Neural progenitor cell (in vitro differentiated cells): ENCODE results near the gene SOD2. TPM values are rescaled to one million over a fixed set of nuclear protein-coding genes. Genes with fewer than 3 reads are reported as not detected.
A peak's percentile ranks its signal among the peaks of the same experiment; 100 is the strongest.
"Not testable (repeated sequence)": the region's sequence is repeated elsewhere in the genome, so short reads cannot be mapped to it uniquely, and the experiment has no call there.

Experiments
- DNase-seq: peaks from one replicate; pipeline ENCODE4 v3.0.0-alpha.2; 2016; ENCODE audit warnings: low spot score
- H2AFZ ChIP-seq: fragments of 200-600 bp; sonication (generic); replicated peaks from 2 replicates; pipeline ENCODE4 v1.6.1; 2016; ENCODE audit warnings: antibody characterized with exemption
- H3F3A ChIP-seq: fragments of 200-600 bp; sonication (generic); 2 replicates; pipeline ENCODE4 v1.6.1; 2016; ENCODE audit warnings: antibody characterized with exemption, low read depth
- H3K27ac ChIP-seq: fragments of 200-600 bp; sonication (generic); 2 replicates; pipeline ENCODE4 v1.5.1; 2016; ENCODE audit warnings: mild to moderate bottlenecking
- H3K27me3 ChIP-seq: fragments of 200-600 bp; sonication (generic); 2 replicates; pipeline ENCODE4 v1.6.1; 2016; ENCODE audit warnings: mild to moderate bottlenecking, moderate library complexity
- H3K36me3 ChIP-seq: fragments of 200-600 bp; sonication (generic); 2 replicates; pipeline ENCODE4 v1.5.1; 2016
- H3K4me1 ChIP-seq: fragments of 200-600 bp; sonication (generic); 2 replicates; pipeline ENCODE4 v1.6.1; 2016; ENCODE audit warnings: mixed run types
- H3K4me2 ChIP-seq: fragments of 200-600 bp; sonication (generic); 2 replicates; pipeline ENCODE4 v1.6.1; 2016
- H3K4me3 ChIP-seq: fragments of 200-600 bp; sonication (generic); 2 replicates; pipeline ENCODE4 v1.5.1; 2016
- H3K79me2 ChIP-seq: fragments of 200-600 bp; sonication (generic); 2 replicates; pipeline ENCODE4 v1.6.1; 2016; ENCODE audit warnings: low read depth
- H3K9ac ChIP-seq: fragments of 200-600 bp; sonication (generic); 2 replicates; pipeline ENCODE4 v1.6.1; 2016
- H3K9me3 ChIP-seq: fragments of 200-600 bp; sonication (generic); 2 replicates; pipeline ENCODE4 v1.5.1; 2016; ENCODE audit warnings: low read depth
- H4K20me1 ChIP-seq: fragments of 200-600 bp; sonication (generic); 2 replicates; pipeline ENCODE4 v1.6.1; 2016; ENCODE audit warnings: low read depth
- H3K27ac Mint-ChIP-seq: 3 replicates; pipeline ENCODE4 v1.8.0; 2021; ENCODE audit warnings: mixed read lengths
- H3K27me3 Mint-ChIP-seq: 2 replicates; pipeline ENCODE4 v1.8.0; 2022; ENCODE audit warnings: low read depth, mild to moderate bottlenecking, inconsistent platforms, moderate library complexity, mixed read lengths; ENCODE audit not compliant: insufficient read depth
- H3K36me3 Mint-ChIP-seq: 3 replicates; pipeline ENCODE4 v1.8.0; 2021; ENCODE audit warnings: mixed read lengths
- H3K4me1 Mint-ChIP-seq: 3 replicates; pipeline ENCODE4 v1.8.0; 2021; ENCODE audit warnings: mixed read lengths
- H3K4me3 Mint-ChIP-seq: 3 replicates; pipeline ENCODE4 v1.8.0; 2021; ENCODE audit warnings: mild to moderate bottlenecking, moderate library complexity, mixed read lengths
- H3K9me3 Mint-ChIP-seq: 3 replicates; pipeline ENCODE4 v1.8.0; 2020; ENCODE audit warnings: mixed read lengths
- EZH2 ChIP-seq: fragments of 200-600 bp; sonication (generic); IDR thresholded peaks from 2 replicates; pipeline ENCODE4 v1.6.1; 2017; ENCODE audit warnings: antibody characterized with exemption, mild to moderate bottlenecking, moderate library complexity
- EZH2phosphoT487 ChIP-seq: fragments of 200-600 bp; sonication (generic); IDR thresholded peaks from 2 replicates; pipeline ENCODE4 v1.6.1; 2017; ENCODE audit warnings: antibody characterized with exemption
- total RNA-seq: library from RNA; depleted of rRNA; stranded (reverse); fragments of >200 nt; gene quantifications from 2 replicates; pipeline ENCODE4 v1.2.3, GENCODE V29; 2015; ENCODE audit warnings: low replicate concordance
- TF ChIP-seq, protein P1 (sequence below): fragments of 200-600 bp; sonication (generic); IDR thresholded peaks from 2 replicates; pipeline ENCODE4 v1.5.1; 2017; ENCODE audit warnings: antibody characterized with exemption, mild to moderate bottlenecking

SOD2 gene
- total RNA-seq, 1 donor from 2014 or later = 67.2 TPM

DNA sequence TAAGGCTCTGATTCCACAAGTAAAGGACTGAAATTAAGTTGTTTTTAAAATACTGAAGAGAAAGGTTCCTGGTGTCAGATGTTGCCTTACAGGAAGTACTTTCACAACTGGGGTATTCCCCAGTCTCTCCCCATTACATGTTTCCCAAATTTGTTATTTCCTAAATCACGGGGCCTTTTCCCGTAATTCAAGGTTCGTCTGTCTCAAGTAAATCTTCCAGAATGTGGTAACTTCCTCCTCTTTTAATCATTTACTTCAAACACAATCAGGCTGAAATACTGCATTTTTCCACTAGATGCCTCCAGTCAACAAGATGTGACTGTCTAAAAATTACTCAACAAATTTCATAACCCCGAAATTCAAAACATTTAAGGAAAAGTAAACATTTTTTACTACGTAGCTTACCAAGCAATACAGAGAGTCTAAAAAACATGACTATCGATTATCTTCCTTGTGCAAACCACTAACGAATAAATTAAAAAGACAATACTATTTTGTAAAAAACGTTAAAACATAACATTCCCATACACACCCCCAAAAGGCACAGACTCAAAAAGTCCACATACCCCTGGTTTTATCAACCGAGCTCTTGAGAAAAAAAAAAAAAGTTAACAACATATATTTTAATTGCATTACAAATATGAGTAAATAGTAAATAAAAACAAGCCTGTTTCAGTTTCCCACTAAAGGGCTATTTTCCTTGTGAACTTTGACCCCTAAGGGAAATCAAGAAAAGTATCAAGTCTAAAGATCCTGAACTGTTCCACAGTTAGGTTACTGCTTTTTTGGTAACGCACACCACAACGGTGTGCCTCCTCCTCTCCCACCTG is 1.7 kb downstream of the SOD2 start:
- Histone ChIP-seq H4K20me1 (peaks cover 12% of the 10 kb centered on the region), H3K4me3 (peak overlapping the region; percentile 86), H3K4me1 (peaks cover 9% of the 10 kb centered on the region), H3K9me3 (no peaks in the 10 kb centered on the region), H2AFZ (no peak overlapping the region), H3K79me2 (peaks cover 45% of the 10 kb centered on the region), H3F3A (peaks cover 15% of the 10 kb centered on the region), H3K4me2 (peak overlapping the region; percentile 88), H3K27ac (no peak overlapping the region), H3K36me3 (peaks cover 6% of the 10 kb centered on the region), H3K27me3 (no peaks in the 10 kb centered on the region), H3K9ac (no peak overlapping the region)
- Mint-ChIP-seq H3K27me3 (peaks cover 2% of the 10 kb centered on the region), H3K36me3 (peaks cover 21% of the 10 kb centered on the region), H3K4me3 (peak overlapping the region; percentile 92), H3K9me3 (no peaks in the 10 kb centered on the region), H3K4me1 (peaks cover 30% of the 10 kb centered on the region), H3K27ac (no peak overlapping the region)
- TF ChIP-seq, protein P1, sequence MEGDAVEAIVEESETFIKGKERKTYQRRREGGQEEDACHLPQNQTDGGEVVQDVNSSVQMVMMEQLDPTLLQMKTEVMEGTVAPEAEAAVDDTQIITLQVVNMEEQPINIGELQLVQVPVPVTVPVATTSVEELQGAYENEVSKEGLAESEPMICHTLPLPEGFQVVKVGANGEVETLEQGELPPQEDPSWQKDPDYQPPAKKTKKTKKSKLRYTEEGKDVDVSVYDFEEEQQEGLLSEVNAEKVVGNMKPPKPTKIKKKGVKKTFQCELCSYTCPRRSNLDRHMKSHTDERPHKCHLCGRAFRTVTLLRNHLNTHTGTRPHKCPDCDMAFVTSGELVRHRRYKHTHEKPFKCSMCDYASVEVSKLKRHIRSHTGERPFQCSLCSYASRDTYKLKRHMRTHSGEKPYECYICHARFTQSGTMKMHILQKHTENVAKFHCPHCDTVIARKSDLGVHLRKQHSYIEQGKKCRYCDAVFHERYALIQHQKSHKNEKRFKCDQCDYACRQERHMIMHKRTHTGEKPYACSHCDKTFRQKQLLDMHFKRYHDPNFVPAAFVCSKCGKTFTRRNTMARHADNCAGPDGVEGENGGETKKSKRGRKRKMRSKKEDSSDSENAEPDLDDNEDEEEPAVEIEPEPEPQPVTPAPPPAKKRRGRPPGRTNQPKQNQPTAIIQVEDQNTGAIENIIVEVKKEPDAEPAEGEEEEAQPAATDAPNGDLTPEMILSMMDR = peak; percentile 60
- no peak for TF ChIP-seq EZH2phosphoT487
- DNase-seq = peak; percentile 14

DNA sequence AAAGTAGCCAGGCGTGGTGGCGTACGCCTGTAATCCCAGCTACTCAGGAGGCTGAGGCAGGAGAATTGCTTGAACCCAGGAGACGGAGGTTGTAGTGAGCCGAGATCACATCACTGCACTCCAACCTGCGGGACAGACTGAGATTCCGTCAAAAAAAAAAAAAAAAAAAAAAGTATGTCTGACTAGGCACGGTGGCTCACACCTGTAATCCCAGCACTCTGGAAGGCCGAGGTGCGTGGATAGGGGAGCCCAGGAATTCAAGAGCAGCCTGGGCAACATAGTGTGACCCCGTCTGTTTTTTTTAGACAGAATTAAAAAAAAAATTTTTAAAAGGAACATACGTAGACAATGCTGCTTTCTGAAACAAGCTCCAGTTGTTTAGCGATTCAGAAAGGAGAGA is 2.9 kb downstream of the SOD2 start:
- H4K20me1 ChIP-seq = peaks cover 12% of the 10 kb centered on the region
- not testable (repeated sequence) for H3K36me3 ChIP-seq, H3K9ac ChIP-seq, H3K27me3 ChIP-seq, H3K27me3 Mint-ChIP-seq, H3K27ac ChIP-seq, H3K9me3 ChIP-seq, H2AFZ ChIP-seq, H3K4me3 ChIP-seq, H3K4me1 ChIP-seq, H3K27ac Mint-ChIP-seq, H3K4me2 ChIP-seq, H3K4me3 Mint-ChIP-seq, H3K9me3 Mint-ChIP-seq, DNase-seq
- peaks cover 15% of the 10 kb centered on the region for H3F3A ChIP-seq
- peaks cover 26% of the 10 kb centered on the region for H3K36me3 Mint-ChIP-seq
- peaks cover 30% of the 10 kb centered on the region for H3K4me1 Mint-ChIP-seq
- H3K79me2 ChIP-seq = peaks cover 45% of the 10 kb centered on the region

DNA sequence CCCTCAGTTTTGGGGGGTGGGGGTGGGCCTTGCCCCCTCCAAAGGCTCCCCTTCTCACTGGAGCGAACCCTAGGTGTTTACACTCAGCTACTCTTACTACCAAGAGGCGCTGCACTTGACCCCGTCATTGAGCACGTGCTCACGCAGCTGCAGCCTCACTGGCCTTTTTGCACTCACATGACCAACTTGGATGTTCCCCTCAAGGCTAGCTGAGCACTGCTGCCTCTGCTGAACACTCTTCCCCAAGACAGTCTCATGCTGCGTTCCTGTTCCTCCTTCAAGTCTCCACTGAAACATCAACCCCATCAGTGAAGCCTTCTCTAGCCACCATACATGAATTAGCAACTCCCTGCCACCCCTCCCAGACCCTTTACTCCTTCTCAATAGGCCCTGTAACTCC is 4.0 kb downstream of the SOD2 start:
- Histone ChIP-seq H3K4me3 (no peak overlapping the region), H3K9me3 (no peaks in the 10 kb centered on the region), H3F3A (peaks cover 11% of the 10 kb centered on the region), H3K9ac (no peak overlapping the region), H3K36me3 (peaks cover 6% of the 10 kb centered on the region), H3K79me2 (peaks cover 45% of the 10 kb centered on the region), H2AFZ (no peak overlapping the region), H3K27me3 (no peaks in the 10 kb centered on the region), H4K20me1 (peaks cover 12% of the 10 kb centered on the region), H3K27ac (no peak overlapping the region), H3K4me1 (peaks cover 9% of the 10 kb centered on the region), H3K4me2 (no peak overlapping the region)
- H3K27ac Mint-ChIP-seq = no peak overlapping the region
- no peak for DNase-seq
- TF ChIP-seq, protein P1 = no peak
- TF ChIP-seq EZH2 = no peak
- no peak for TF ChIP-seq EZH2phosphoT487
- no peaks in the 10 kb centered on the region for H3K27me3 Mint-ChIP-seq
- peak overlapping the region; percentile 5 for H3K4me3 Mint-ChIP-seq
- H3K36me3 Mint-ChIP-seq = peaks cover 31% of the 10 kb centered on the region
- H3K4me1 Mint-ChIP-seq = peaks cover 21% of the 10 kb centered on the region
- no peaks in the 10 kb centered on the region for H3K9me3 Mint-ChIP-seq

DNA sequence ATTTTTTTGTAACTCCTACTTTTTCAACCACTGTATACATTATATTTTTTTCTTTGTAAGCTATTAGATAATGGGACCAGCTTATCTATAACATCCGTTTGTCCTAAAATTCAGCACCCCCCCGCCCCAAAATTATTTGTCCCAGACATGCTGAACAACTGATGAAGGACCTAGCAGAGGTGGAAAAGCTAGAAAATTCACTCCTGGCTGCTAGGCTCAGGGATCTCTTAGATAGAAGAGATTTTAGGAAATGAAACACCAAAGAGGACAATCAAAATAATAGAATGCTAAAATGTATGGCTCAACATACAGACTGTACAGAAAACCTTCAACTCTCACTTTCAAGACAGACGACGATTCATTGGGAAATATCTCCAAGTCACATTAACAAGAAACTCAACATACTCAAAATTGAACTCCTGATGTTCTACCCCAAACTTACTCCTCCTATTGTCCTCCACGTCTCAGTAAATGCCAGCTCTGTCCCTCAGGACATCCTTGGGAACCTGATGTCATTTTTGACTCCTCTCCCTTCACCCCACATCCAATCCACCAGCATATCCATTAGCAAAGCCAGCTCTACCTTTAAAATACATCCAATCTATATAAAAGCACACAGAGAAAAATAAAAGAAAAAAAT is 4.7 kb downstream of the SOD2 start:
- no peak overlapping the region for H3K4me2 ChIP-seq
- H3K4me3 Mint-ChIP-seq = no peak overlapping the region
- peaks cover 36% of the 10 kb centered on the region for H3K36me3 Mint-ChIP-seq
- H3K4me3 ChIP-seq = no peak overlapping the region
- H2AFZ ChIP-seq = no peak overlapping the region
- TF ChIP-seq, protein P1 = no peak
- no peak for TF ChIP-seq EZH2
- TF ChIP-seq EZH2phosphoT487 = no peak
- no peaks in the 10 kb centered on the region for H3K27me3 ChIP-seq
- H3K4me1 ChIP-seq = peaks cover 9% of the 10 kb centered on the region
- peaks cover 6% of the 10 kb centered on the region for H3K36me3 ChIP-seq
- no peak overlapping the region for H3K9ac ChIP-seq
- peaks cover 45% of the 10 kb centered on the region for H3K79me2 ChIP-seq
- H3K9me3 Mint-ChIP-seq = no peaks in the 10 kb centered on the region
- H3K9me3 ChIP-seq = no peaks in the 10 kb centered on the region
- no peak overlapping the region for H3K27ac Mint-ChIP-seq
- peaks cover 12% of the 10 kb centered on the region for H4K20me1 ChIP-seq
- H3F3A ChIP-seq = peaks cover 5% of the 10 kb centered on the region
- no peaks in the 10 kb centered on the region for H3K27me3 Mint-ChIP-seq
- DNase-seq = no peak
- H3K4me1 Mint-ChIP-seq = peaks cover 17% of the 10 kb centered on the region
- no peak overlapping the region for H3K27ac ChIP-seq
